Bronchial epithelial cell (primary cell): ENCODE results near the gene FAM229B. TPM values are rescaled to one million over a fixed set of nuclear protein-coding genes. Genes with fewer than 3 reads are reported as not detected.
A peak's percentile ranks its signal among the peaks of the same experiment; 100 is the strongest.

Source experiments
- DNase-seq: peaks from one replicate; pipeline ENCODE4 v3.0.0-alpha.2; 2010; ENCODE audit warnings: low read depth
- FAIRE-seq: peaks from 2 replicates; lab custom pipeline; 2011; peaks lifted over from hg19 to GRCh38; lab: Jason Lieb, UNC
- H3K27me3 ChIP-seq: 2 replicates; pipeline ENCODE4 v1.5.1; 2011; ENCODE audit warnings: low read length; ENCODE audit not compliant: control insufficient read depth, insufficient read depth
- H3K36me3 ChIP-seq: 2 replicates; pipeline ENCODE4 v1.5.1; 2011; ENCODE audit warnings: low read length; ENCODE audit not compliant: control insufficient read depth, insufficient read depth
- H3K4me3 ChIP-seq: 2 replicates; pipeline ENCODE4 v1.5.1; 2011; ENCODE audit warnings: mild to moderate bottlenecking, low read depth, low read length, control low read depth
- CTCF ChIP-seq: IDR thresholded peaks from 2 replicates; pipeline ENCODE4 v1.5.1; 2011; ENCODE audit warnings: mild to moderate bottlenecking, moderate library complexity, low read length, control low read depth, inconsistent platforms; ENCODE audit not compliant: insufficient read depth, severe bottlenecking
- total RNA-seq: library from RNA; depleted of rRNA; stranded (reverse); fragments of >200 nt; gene quantifications from 2 replicates; pipeline ENCODE4 v1.2.1, GENCODE V29; 2014

Gene FAM229B
- total RNA-seq, 1 donor from 2014 or later, result 1.6 TPM

- DNase-seq, result no peak
- Histone ChIP-seq H3K4me3 (no peak overlapping the region), H3K36me3 (no peaks in the 10 kb centered on the region), H3K27me3 (peaks cover 2% of the 10 kb centered on the region)
- FAIRE-seq, result no peak
- no peak for TF ChIP-seq CTCF
Observed at GRCh38 chr6:112058243-112059032, 29.0 kb upstream of the FAM229B start.

GRCh38 chr6:112061605-112062004 is 25.8 kb upstream of the FAM229B start:
- peaks cover 2% of the 10 kb centered on the region for H3K27me3 ChIP-seq
- FAIRE-seq, result no peak
- DNase-seq, result peak; percentile 24

GRCh38 chr6:112062966-112063365 is 24.4 kb upstream of the FAM229B start:
- Histone ChIP-seq H3K36me3 (no peaks in the 10 kb centered on the region), H3K4me3 (no peak overlapping the region), H3K27me3 (peaks cover 2% of the 10 kb centered on the region)
- FAIRE-seq (no peak), DNase-seq (no peak)
- no peak for TF ChIP-seq CTCF

More at GRCh38 chr6:112061605-112062004, 25.8 kb upstream of the FAM229B start:
- TF ChIP-seq CTCF, result no peak
- Histone ChIP-seq H3K4me3 (no peak overlapping the region), H3K36me3 (no peaks in the 10 kb centered on the region)

GRCh38 chr6:112065426-112065986 is 21.9 kb upstream of the FAM229B start:
- no peaks in the 10 kb centered on the region for H3K27me3 ChIP-seq
- no peaks in the 10 kb centered on the region for H3K36me3 ChIP-seq
- FAIRE-seq, result no peak
- no peak for DNase-seq
- no peak overlapping the region for H3K4me3 ChIP-seq
- no peak for TF ChIP-seq CTCF

GRCh38 chr6:112066606-112067005 is 20.8 kb upstream of the FAM229B start:
- DNase-seq, result no peak
- no peaks in the 10 kb centered on the region for H3K27me3 ChIP-seq
- no peak for FAIRE-seq
- no peak for TF ChIP-seq CTCF
- H3K4me3 ChIP-seq, result no peak overlapping the region
- H3K36me3 ChIP-seq, result no peaks in the 10 kb centered on the region
